ENCODE results near the gene AGPS. TPM values are rescaled to one million over a fixed set of nuclear protein-coding genes. Genes with fewer than 3 reads are reported as not detected.

The AGPS gene
- total RNA-seq, 3 donors from 2014 or later: 28.2 to 30.6 (median 28.5) TPM

- Histone ChIP-seq H3K4me1 (no peaks in the 10 kb centered on the region), H3K27me3 (no peaks in the 10 kb centered on the region), H3K4me3 (no peak overlapping the region), H3K36me3 (no peaks in the 10 kb centered on the region), H3K27ac (no peak overlapping the region), H3K9me3 (no peaks in the 10 kb centered on the region)
- no peak for TF ChIP-seq POLR2AphosphoS5 (IDR thresholded peaks at IDR 0.05)
- no peak for TF ChIP-seq CTCF (IDR thresholded peaks at IDR 0.05)
- no peak for TF ChIP-seq POLR2A (IDR thresholded peaks at IDR 0.05)
- intact Hi-C loops (cut with DNase I; ENCODE audit: low total_unique reads): no loop called here
- DNase-seq (ENCODE audit: low spot score in 2 of 2): no peak
Measured at GRCh38 chr2:177554365-177554764, 161.8 kb downstream of the AGPS start.

DNA sequence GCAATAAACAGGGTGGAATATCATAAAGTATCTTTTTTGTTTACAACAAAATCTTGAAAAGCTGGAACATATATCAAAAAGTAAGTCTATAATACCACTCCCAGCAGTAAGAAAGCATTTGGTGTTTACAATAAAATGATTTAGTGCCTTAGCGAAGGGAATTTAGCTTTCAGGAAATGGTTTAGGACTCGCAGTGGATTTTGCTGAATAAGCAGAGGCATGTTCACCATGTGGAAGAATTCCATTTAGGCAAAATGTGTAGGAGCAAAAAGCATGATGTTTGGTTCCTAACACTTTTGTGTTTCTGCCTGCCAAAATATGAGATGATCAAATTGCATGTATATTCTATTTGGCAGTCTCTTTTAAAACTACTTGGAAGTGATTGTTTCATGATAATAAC is 163.6 kb downstream of the AGPS start:
- intact Hi-C loops (cut with DNase I; ENCODE audit: low total_unique reads): no loop called here
- TF ChIP-seq POLR2AphosphoS5 (IDR thresholded peaks at IDR 0.05): no peak
- no peak for TF ChIP-seq POLR2A (IDR thresholded peaks at IDR 0.05)
- no peak for TF ChIP-seq CTCF (IDR thresholded peaks at IDR 0.05)
- H3K27me3 ChIP-seq: no peaks in the 10 kb centered on the region
- no peak overlapping the region for H3K27ac ChIP-seq
- no peaks in the 10 kb centered on the region for H3K36me3 ChIP-seq
- H3K4me3 ChIP-seq: no peak overlapping the region
- H3K4me1 ChIP-seq: no peaks in the 10 kb centered on the region
- H3K9me3 ChIP-seq: no peaks in the 10 kb centered on the region
- DNase-seq (ENCODE audit: low spot score in 2 of 2): no peak

GRCh38 chr2:177557794-177558193 is 165.2 kb downstream of the AGPS start:
- no peak for TF ChIP-seq POLR2AphosphoS5 (IDR thresholded peaks at IDR 0.05)
- TF ChIP-seq POLR2A (IDR thresholded peaks at IDR 0.05): no peak
- no peak for TF ChIP-seq CTCF (IDR thresholded peaks at IDR 0.05)
- Histone ChIP-seq H3K9me3 (no peaks in the 10 kb centered on the region), H3K4me3 (no peak overlapping the region), H3K27me3 (no peaks in the 10 kb centered on the region), H3K4me1 (no peaks in the 10 kb centered on the region), H3K36me3 (no peaks in the 10 kb centered on the region), H3K27ac (no peak overlapping the region)
- intact Hi-C loops (cut with DNase I; ENCODE audit: low total_unique reads): no loop called here
- no peak for DNase-seq (ENCODE audit: low spot score in 2 of 2)

GRCh38 chr2:177559638-177560037 is 167.1 kb downstream of the AGPS start:
- intact Hi-C loops (cut with DNase I; ENCODE audit: low total_unique reads): no loop called here
- DNase-seq (ENCODE audit: low spot score in 2 of 2): no peak
- TF ChIP-seq POLR2A (IDR thresholded peaks at IDR 0.05): no peak
- no peak for TF ChIP-seq CTCF (IDR thresholded peaks at IDR 0.05)
- TF ChIP-seq POLR2AphosphoS5 (IDR thresholded peaks at IDR 0.05): no peak
- H3K9me3 ChIP-seq: no peaks in the 10 kb centered on the region
- no peak overlapping the region for H3K27ac ChIP-seq
- H3K4me1 ChIP-seq: no peaks in the 10 kb centered on the region
- no peaks in the 10 kb centered on the region for H3K36me3 ChIP-seq
- no peaks in the 10 kb centered on the region for H3K27me3 ChIP-seq
- H3K4me3 ChIP-seq: no peak overlapping the region

GRCh38 chr2:177568390-177568789 is 175.8 kb downstream of the AGPS start:
- intact Hi-C loops (cut with DNase I; ENCODE audit: low total_unique reads): no loop called here
- Histone ChIP-seq H3K27ac (no peak overlapping the region), H3K9me3 (no peaks in the 10 kb centered on the region), H3K27me3 (no peaks in the 10 kb centered on the region), H3K4me3 (no peak overlapping the region), H3K4me1 (no peaks in the 10 kb centered on the region), H3K36me3 (no peaks in the 10 kb centered on the region)
- no peak for TF ChIP-seq CTCF (IDR thresholded peaks at IDR 0.05)
- no peak for DNase-seq (ENCODE audit: low spot score in 2 of 2)
